Caco-2 (cell line): ENCODE data around the gene SLC25A20. TPM values are rescaled to one million over a fixed set of nuclear protein-coding genes. Genes with fewer than 3 reads are reported as not detected.

Source experiments
- BruUV-seq: library from RNA; stranded (reverse); fragments of 400-500 nt; replicated peaks from 2 replicates; lab custom pipeline; 2021; lab: Mats Ljungman, UMichigan
- CTCF ChIA-PET: fragments of 300-600 bp; sonication (Branson Sonifier 250); formaldehyde crosslinking; loops from one replicate; lab custom pipeline; 2022; ENCODE audit warnings: antibody characterized with exemption; lab: Charles Lee
- POLR2A ChIA-PET: fragments of 300-600 bp; sonication (Branson Sonifier 250); formaldehyde crosslinking; loops from one replicate; lab custom pipeline; 2022; ENCODE audit warnings: antibody characterized with exemption; lab: Charles Lee
- DNase-seq, 2 experiments: peaks; one replicate each; pipeline versions ENCODE4 v3.0.0 to v3.0.0-alpha.2; 2020 to 2022
- H3K27me3 ChIP-seq: replicated peaks from 2 replicates; pipeline ENCODE4 v1.6.0; 2011; ENCODE audit warnings: low read length; ENCODE audit not compliant: control insufficient read depth, insufficient read depth
- H3K36me3 ChIP-seq: 2 replicates; pipeline ENCODE4 v1.5.1; 2011; ENCODE audit warnings: low read length; ENCODE audit not compliant: control insufficient read depth, insufficient read depth
- H3K4me1 ChIP-seq: fragments of 250-450 bp; sonication (Bioruptor Pico); 2 replicates; pipeline ENCODE4 v1.5.1; 2020; ENCODE audit warnings: mild to moderate bottlenecking
- H3K4me3 ChIP-seq: 2 replicates; pipeline ENCODE4 v1.5.1; 2011; ENCODE audit warnings: low read depth, mild to moderate bottlenecking, control low read depth, low read length
- H3K9me3 ChIP-seq: fragments of 250-450 bp; sonication (Bioruptor Pico); 2 replicates; pipeline ENCODE4 v1.5.1; 2020; ENCODE audit warnings: mild to moderate bottlenecking, moderate library complexity
- H3K27ac Mint-ChIP-seq: one replicate; pipeline ENCODE4 v1.8.0; 2022; ENCODE audit warnings: mixed read lengths; ENCODE audit not compliant: unreplicated experiment
- H3K27me3 Mint-ChIP-seq: one replicate; pipeline ENCODE4 v1.8.0; 2022; ENCODE audit warnings: mixed read lengths; ENCODE audit not compliant: insufficient read depth, unreplicated experiment
- H3K36me3 Mint-ChIP-seq: one replicate; pipeline ENCODE4 v1.8.0; 2022; ENCODE audit warnings: mild to moderate bottlenecking, mixed read lengths; ENCODE audit not compliant: insufficient read depth, unreplicated experiment
- H3K4me1 Mint-ChIP-seq: one replicate; pipeline ENCODE4 v1.8.0; 2022; ENCODE audit warnings: low read depth, mixed read lengths; ENCODE audit not compliant: unreplicated experiment
- H3K4me3 Mint-ChIP-seq: one replicate; pipeline ENCODE4 v1.8.0; 2022; ENCODE audit warnings: mild to moderate bottlenecking, moderate library complexity, mixed read lengths; ENCODE audit not compliant: unreplicated experiment
- H3K9me3 Mint-ChIP-seq: one replicate; pipeline ENCODE4 v1.8.0; 2022; ENCODE audit warnings: mixed read lengths; ENCODE audit not compliant: unreplicated experiment
- intact Hi-C: fragments of 100-400 bp; cut with micrococcal nuclease; formaldehyde crosslinking; loops from one replicate; pipeline ENCODE4 v1.10.0; 2022; ENCODE audit not compliant: unreplicated experiment
- total RNA-seq: library from RNA; stranded (reverse); gene quantifications from 2 replicates; pipeline ENCODE4 v1.2.3, GENCODE V29; 2022
- TF ChIP-seq, protein P1 (sequence below), 2 experiments: fragments of 200-600 bp in 1 of 2; IDR thresholded peaks; 1 replicate in 1 of 2; 2 replicates in 1 of 2; pipeline versions ENCODE4 v1.5.1 to v1.8.0; 2011 to 2022; ENCODE audit warnings: antibody characterized with exemption in 1 of 2, control low read depth in 1 of 2, inconsistent platforms in 1 of 2, low read depth in 1 of 2, low read length in 1 of 2, mild to moderate bottlenecking in 1 of 2, moderate library complexity in 1 of 2; ENCODE audit not compliant: insufficient read depth in 1 of 2, severe bottlenecking in 1 of 2, unreplicated experiment in 1 of 2

The SLC25A20 gene
- total RNA-seq, 1 experiment from 2014 or later = 19.3 TPM

DNA sequence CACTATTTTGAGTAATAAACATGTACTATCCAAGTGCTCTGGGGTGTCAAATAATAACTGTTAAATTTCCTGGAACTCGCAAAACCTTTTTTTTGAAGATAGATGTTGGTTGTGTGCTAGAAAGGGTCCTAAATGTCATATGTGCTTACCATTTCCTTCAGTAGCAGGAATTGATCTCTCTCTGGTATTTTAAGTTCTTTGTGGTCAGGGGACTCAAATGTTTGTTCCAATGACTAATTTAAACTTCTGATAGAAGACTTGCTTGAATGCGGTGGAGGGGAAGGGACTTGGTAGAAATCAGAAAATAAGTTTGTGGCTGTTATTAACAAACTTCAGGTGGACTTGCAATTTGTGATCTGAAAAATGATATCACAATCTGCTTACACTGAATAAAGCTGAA, 46.8 kb upstream of the SLC25A20 start:
- H3K27me3 Mint-ChIP-seq = no peaks in the 10 kb centered on the region

DNA sequence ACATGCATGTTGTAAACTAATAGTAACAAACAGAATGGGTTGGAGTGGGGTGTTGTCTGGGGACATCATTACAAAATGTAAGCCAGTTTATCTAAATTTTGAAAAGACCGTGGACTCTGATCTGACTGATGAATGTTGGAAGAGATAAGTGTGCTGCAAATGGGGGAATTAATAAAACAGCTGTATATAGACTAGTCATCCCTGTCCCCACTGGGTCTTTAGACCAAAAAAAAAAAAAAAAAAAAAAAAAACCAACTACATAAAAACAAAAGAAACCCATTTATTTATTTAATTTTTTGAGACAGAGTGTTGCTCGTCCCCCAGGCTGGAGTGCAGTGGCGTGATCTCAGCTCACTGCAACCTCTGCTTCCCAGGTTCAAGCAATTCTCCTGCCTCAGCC, 40.0 kb upstream of the SLC25A20 start:
- ChIA-PET CTCF (no interaction called here), POLR2A (no interaction called here)
- BruUV-seq = no TSS peak
- H3K27me3 ChIP-seq = no peaks in the 10 kb centered on the region
- H3K36me3 ChIP-seq = no peaks in the 10 kb centered on the region
- Mint-ChIP-seq H3K9me3 (no peaks in the 10 kb centered on the region), H3K36me3 (peaks cover 45% of the 10 kb centered on the region), H3K27ac (no peak overlapping the region), H3K4me3 (no peak overlapping the region), H3K27me3 (no peaks in the 10 kb centered on the region), H3K4me1 (peaks cover 7% of the 10 kb centered on the region)
- no peaks in the 10 kb centered on the region for H3K9me3 ChIP-seq
- DNase-seq = no peak
- TF ChIP-seq, protein P1, sequence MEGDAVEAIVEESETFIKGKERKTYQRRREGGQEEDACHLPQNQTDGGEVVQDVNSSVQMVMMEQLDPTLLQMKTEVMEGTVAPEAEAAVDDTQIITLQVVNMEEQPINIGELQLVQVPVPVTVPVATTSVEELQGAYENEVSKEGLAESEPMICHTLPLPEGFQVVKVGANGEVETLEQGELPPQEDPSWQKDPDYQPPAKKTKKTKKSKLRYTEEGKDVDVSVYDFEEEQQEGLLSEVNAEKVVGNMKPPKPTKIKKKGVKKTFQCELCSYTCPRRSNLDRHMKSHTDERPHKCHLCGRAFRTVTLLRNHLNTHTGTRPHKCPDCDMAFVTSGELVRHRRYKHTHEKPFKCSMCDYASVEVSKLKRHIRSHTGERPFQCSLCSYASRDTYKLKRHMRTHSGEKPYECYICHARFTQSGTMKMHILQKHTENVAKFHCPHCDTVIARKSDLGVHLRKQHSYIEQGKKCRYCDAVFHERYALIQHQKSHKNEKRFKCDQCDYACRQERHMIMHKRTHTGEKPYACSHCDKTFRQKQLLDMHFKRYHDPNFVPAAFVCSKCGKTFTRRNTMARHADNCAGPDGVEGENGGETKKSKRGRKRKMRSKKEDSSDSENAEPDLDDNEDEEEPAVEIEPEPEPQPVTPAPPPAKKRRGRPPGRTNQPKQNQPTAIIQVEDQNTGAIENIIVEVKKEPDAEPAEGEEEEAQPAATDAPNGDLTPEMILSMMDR (IDR thresholded peaks at IDR 0.05; ENCODE audit: insufficient read depth in 1 of 2, low read depth in 1 of 2, low read length in 1 of 2, severe bottlenecking in 1 of 2, unreplicated experiment in 1 of 2) = no peak
- no peak overlapping the region for H3K4me3 ChIP-seq
- H3K4me1 ChIP-seq = no peaks in the 10 kb centered on the region
- intact Hi-C loops = no loop called here

More for the DNA sequence above, 46.8 kb upstream of the SLC25A20 start:
- H3K36me3 Mint-ChIP-seq = peaks cover 10% of the 10 kb centered on the region
- H3K4me3 Mint-ChIP-seq = no peak overlapping the region
- Histone ChIP-seq H3K27me3 (no peaks in the 10 kb centered on the region), H3K9me3 (no peaks in the 10 kb centered on the region), H3K4me1 (no peaks in the 10 kb centered on the region), H3K36me3 (no peaks in the 10 kb centered on the region), H3K4me3 (no peak overlapping the region)
- H3K9me3 Mint-ChIP-seq = no peaks in the 10 kb centered on the region
- intact Hi-C loops = no loop called here
- no TSS peak for BruUV-seq
- H3K27ac Mint-ChIP-seq = no peak overlapping the region
- no peaks in the 10 kb centered on the region for H3K4me1 Mint-ChIP-seq
- TF ChIP-seq, protein P1 (IDR thresholded peaks at IDR 0.05; ENCODE audit: insufficient read depth in 1 of 2, low read depth in 1 of 2, low read length in 1 of 2, severe bottlenecking in 1 of 2, unreplicated experiment in 1 of 2) = no peak
- no peak for DNase-seq
- CTCF ChIA-PET = no interaction called here
- POLR2A ChIA-PET = no interaction called here

DNA sequence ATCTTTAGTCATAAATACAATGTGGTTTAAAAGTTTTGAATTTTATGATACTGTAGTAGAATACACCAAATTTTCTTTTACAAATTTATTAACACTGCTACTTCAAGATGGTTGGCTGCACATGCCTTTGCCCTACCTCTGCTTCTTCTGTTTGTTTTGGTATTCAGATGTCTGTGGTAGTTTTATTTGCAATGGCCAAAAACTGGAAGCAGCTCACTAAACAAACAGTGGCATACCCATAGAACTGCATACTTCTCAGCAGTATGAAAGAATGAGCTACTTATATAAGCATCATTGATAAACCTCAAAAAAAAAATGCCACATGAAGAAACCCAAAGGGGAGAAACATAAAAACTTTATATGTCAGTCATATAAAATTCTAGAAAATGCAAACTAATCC, 39.5 kb upstream of the SLC25A20 start:
- Histone ChIP-seq H3K27me3 (no peaks in the 10 kb centered on the region), H3K4me3 (no peak overlapping the region), H3K4me1 (no peaks in the 10 kb centered on the region), H3K9me3 (no peaks in the 10 kb centered on the region), H3K36me3 (no peaks in the 10 kb centered on the region)
- no peak for DNase-seq
- H3K36me3 Mint-ChIP-seq = peaks cover 49% of the 10 kb centered on the region
- intact Hi-C loops = no loop called here
- BruUV-seq = no TSS peak
- H3K27me3 Mint-ChIP-seq = no peaks in the 10 kb centered on the region
- TF ChIP-seq, protein P1 (IDR thresholded peaks at IDR 0.05; ENCODE audit: insufficient read depth in 1 of 2, low read depth in 1 of 2, low read length in 1 of 2, severe bottlenecking in 1 of 2, unreplicated experiment in 1 of 2) = no peak
- CTCF ChIA-PET = no interaction called here
- peaks cover 7% of the 10 kb centered on the region for H3K4me1 Mint-ChIP-seq
- no peak overlapping the region for H3K27ac Mint-ChIP-seq
- POLR2A ChIA-PET = no interaction called here
- H3K4me3 Mint-ChIP-seq = no peak overlapping the region
- no peaks in the 10 kb centered on the region for H3K9me3 Mint-ChIP-seq
